HG03521 (cell line): Measurements from ENCODE around the gene PSEN1.

Source experiments
- ATAC-seq: cut with Tn5 transposase; IDR thresholded peaks from one replicate; pipeline ENCODE4 v1.9.1; 2021; ENCODE audit warnings: mild to moderate bottlenecking, moderate library complexity; ENCODE audit not compliant: unreplicated experiment

The PSEN1 gene

DNA sequence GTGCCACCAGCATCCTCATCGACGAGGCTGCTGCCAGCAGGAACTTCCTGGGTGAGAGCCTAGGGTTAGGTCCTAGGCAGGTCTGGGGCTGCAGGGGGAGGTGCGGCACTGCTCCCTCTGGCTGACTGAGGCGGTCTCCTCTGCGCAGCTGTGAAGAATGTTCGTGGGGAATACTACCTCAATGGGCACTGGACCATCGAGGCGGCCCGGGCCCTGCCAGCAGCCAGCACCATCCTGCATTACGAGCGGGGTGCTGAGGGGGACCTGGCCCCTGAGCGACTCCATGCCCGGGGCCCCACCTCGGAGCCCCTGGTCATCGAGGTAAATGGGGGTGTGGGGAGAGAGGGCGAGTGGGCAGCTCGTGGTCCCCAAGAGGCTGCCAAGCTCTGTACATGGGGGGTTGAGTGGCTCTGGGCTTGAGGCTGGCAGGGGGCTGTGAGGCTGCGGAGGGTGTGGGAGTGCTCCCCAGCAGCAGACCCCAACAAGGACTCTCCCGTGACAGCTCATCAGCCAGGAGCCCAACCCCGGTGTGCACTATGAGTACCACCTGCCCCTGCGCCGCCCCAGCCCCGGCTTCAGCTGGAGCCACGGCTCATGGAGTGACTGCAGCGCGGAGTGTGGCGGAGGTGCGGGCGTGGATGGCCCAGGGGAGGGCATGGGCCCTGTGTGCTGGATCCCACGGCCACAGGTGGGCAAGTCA lies 115.4 kb downstream of the PSEN1 start:
- ATAC-seq: no peak

DNA sequence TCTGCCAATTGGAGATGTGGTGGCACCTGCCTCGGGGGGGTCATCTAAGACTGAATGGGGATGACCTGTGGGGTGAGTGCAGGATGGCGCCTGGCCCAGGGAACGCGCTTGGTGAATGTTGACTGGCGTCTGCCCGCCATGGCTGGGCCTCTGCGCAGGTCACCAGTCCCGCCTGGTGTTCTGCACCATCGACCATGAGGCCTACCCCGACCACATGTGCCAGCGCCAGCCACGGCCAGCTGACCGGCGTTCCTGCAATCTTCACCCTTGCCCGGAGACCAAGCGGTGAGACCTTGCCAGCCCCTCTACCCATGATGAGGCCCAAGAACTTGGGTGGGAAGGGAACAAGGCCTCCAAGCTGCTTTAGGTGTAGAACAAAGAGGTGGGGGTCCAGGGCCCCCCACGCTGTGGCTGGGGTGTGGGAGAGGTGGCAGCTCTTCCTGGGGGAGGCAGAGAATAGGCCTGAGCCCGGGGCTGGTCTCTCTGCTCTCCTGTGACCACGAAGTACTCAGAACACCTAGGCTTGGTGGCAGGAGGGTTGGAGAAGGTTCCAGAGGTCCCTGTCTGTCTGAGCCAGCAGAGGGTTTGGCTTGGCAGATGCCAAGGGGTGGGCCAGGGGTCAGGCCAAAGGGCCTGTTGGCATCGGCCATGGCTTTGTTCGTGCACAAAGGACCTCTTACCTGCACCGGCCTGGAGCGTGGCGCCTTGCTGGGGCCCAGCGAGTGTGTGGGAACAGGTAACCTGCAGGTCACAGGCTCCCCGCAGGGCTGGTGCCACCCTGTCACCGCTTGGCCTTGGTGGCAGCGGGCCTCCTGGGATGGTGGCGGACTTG lies 116.4 kb downstream of the PSEN1 start:
- ATAC-seq: no peak

DNA sequence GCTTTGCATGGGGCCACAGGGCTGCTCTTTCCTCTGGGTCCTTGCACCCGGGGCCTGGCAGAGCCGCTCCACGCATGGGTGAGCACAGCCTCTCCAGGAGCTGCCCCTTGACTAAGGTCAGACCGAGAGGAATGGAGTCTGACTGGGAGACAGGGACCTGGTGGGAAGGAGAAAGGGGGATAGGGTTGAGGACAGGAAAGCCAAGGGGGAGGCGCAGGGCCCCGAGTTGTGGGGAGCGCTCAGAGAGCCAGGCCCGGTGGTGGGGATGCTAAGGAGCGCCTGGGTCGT lies 117.0 kb downstream of the PSEN1 start:
- ATAC-seq: no peak

DNA sequence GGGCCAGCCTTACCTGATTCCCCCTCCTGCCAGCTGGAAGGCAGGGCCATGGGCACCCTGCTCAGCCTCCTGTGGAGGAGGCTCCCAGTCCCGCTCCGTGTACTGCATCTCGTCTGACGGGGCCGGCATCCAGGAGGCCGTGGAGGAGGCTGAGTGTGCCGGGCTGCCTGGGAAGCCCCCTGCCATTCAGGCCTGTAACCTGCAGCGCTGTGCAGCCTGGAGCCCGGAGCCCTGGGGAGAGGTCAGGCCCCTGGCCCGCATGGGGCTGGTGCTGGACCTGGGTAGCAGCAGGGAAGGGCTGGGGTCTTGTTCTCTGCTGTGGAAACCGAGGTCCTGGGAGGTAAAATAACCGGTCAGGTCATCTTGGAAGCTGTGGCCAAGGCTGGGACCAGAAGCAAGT lies 117.4 kb downstream of the PSEN1 start:
- no peak for ATAC-seq

DNA sequence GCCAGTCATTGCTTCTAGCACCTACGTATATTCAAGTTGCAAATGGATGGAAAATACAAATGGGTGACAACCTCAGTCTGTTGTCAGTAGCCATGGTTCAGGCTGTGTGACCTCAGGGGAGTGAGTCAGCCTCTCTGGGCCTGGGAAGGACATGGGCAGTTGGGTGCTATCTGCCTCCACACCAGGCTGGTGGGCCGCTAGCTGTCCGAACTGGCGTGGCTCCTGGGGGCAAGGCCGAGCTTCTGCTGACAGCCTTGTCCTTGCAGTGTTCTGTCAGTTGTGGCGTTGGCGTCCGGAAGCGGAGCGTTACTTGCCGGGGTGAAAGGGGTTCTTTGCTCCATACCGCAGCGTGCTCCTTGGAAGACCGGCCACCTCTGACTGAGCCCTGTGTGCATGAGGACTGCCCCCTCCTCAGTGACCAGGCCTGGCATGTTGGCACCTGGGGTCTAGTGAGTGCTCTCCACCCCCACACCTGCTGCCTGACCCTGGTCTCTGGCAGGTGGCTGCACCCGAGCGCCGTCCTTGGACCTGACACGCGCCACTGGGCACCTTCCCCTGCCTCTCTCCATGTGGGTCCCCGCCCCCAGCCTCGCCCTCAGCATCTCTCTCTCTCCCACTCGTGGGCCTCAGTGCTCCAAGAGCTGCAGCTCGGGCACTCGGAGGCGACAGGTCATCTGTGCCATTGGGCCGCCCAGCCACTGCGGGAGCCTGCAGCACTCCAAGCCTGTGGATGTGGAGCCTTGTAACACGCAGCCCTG lies 118.1 kb downstream of the PSEN1 start:
- ATAC-seq: no peak

DNA sequence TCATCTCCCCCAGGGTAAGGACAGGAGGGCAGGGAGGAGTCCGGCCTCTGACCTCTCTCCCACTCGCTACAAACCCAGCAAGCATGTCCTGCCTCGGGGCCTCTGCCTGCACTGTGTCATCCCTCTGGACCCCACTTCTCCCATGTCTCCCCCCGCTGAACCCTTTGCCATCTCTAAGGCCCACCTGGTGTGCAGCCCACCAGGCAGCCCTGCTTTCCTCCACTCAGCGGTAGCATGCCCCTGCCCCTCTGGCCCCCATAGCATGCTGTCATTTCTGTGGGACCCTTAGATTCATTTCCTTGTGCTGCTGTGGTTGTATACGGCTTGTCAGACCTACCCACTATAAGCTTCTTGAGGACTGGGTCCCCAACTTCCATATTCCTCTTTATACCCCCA lies 118.7 kb downstream of the PSEN1 start:
- ATAC-seq: no peak

DNA sequence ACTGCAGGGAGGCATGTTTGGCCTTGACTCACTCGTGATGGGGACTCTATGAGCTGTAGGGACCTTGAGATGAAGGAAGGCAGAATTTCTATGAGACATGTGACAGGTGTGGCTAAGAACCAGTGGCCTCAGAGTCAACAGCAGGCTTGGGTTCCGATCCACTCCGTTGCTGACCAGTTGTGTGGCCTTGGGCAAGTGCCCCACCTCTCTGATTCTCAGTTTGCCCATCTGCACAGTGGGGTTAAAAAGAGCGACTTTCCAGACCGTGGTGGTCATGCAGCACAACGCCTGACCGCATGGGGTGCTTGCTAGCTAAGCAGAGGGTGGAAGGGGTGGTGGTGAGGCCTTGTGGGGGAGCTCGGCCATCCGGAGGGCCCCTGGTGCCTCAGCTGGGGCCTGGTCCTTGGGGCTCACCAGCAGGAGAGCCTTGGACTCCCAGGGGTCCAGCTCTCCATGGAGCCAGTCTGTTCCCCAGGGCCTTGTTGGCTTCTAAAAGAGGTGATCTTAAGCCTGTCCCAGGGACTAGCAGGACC lies 119.5 kb downstream of the PSEN1 start:
- ATAC-seq: no peak

DNA sequence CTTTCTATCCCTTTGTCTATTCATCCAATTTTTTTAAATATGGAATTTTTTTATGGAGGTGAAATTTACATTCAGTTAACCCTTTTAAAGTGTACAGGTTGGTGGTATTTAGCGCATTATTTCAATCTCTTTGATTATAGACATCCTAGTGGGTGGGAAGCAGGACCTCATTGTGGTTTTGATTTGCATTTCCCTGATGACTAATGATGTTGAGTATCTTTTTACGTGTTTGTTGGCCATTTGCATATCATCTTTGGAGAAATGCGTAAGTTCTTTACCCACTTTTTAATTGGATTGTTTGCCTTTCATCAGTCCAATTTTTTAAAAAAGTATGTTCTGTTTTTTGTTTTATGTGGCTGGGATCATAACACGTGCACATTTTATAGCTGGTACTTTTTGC lies 121.8 kb downstream of the PSEN1 start:
- ATAC-seq: no peak

DNA sequence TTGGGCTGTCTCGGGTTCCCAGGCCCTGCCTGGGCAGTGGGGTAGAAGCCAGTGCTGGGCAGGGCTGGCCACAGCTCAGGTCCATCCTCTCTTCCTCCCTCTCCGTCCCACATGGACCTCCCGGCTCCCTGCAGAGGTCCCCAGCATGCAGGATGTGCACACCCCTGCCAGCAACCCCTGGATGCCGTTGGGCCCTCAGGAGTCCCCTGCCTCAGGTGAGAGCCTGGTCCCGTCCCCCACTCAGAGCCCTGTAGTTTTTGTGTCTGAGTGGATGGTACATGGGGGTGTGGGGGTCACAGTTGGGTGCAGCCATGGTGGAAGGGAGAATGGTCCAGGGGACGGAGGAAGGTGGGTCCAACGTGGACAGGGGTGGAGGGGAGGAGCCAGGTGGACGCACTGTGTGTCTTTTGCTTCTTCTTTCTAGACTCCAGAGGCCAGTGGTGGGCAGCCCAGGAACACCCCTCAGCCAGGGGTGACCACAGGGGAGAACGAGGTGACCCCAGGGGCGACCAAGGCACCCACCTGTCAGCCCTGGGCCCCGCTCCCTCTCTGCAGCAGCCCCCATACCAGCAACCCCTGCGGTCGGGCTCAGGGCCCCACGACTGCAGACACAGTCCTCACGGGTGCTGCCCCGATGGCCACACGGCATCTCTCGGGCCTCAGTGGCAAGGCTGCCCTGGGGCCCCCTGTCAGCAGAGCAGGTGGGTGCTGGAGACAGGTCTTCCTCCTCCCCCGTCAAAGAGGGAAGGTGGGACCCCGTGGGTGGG lies 122.7 kb downstream of the PSEN1 start:
- no peak for ATAC-seq

DNA sequence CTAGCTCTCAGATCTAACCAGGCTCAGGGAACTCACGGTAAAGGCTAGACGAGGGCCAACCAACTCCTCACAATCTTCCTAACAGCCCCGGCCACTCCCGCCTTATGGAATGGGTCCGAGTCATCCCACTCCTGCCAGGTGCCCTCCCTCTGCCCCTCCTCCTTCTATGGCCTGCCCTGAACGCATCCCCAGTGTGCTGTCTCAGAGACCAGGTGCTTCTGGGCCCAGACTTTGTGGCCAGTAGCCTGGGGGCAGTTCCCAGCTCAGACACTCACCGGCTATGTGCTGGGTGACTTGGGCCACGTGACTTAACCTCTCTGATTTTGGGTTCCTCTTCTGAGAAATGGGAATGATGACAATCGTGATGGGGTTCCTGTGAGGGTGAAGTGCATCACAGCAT lies 123.5 kb downstream of the PSEN1 start:
- ATAC-seq: no peak

DNA sequence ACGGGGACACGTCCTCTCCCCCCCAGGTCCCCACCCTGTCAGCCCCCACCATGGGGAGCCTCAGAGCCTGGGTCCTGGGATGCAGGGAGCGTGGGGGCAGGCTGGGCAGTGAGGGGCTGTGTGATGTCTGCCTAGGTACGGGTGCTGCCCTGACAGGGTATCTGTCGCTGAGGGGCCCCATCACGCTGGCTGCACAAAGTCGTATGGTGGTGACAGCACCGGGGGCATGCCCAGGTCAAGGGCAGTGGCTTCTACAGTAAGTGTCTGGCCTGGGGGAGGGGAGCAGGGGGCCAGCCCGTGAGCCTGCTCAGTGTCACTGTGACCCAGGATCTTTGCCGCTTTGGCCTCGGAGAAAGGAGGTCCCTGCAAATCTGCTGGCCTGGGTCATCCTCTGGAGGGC lies 124.3 kb downstream of the PSEN1 start:
- no peak for ATAC-seq

DNA sequence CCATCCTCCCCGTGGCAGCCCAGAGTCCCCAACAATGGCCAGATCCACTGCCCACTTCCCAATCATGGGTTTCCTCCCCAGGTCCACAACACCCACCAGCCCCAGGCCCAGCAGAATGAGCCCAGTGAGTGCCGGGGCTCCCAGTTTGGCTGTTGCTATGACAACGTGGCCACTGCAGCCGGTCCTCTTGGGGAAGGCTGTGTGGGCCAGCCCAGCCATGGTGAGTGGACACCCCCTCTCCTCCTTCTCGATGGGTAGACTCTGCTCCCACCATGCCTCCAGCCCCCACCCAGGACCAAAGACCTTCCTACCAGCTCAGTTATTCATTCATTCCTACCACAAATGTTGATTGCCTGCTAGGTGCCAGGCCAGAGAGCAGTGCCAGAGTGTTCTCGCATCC lies 124.8 kb downstream of the PSEN1 start:
- ATAC-seq: no peak

DNA sequence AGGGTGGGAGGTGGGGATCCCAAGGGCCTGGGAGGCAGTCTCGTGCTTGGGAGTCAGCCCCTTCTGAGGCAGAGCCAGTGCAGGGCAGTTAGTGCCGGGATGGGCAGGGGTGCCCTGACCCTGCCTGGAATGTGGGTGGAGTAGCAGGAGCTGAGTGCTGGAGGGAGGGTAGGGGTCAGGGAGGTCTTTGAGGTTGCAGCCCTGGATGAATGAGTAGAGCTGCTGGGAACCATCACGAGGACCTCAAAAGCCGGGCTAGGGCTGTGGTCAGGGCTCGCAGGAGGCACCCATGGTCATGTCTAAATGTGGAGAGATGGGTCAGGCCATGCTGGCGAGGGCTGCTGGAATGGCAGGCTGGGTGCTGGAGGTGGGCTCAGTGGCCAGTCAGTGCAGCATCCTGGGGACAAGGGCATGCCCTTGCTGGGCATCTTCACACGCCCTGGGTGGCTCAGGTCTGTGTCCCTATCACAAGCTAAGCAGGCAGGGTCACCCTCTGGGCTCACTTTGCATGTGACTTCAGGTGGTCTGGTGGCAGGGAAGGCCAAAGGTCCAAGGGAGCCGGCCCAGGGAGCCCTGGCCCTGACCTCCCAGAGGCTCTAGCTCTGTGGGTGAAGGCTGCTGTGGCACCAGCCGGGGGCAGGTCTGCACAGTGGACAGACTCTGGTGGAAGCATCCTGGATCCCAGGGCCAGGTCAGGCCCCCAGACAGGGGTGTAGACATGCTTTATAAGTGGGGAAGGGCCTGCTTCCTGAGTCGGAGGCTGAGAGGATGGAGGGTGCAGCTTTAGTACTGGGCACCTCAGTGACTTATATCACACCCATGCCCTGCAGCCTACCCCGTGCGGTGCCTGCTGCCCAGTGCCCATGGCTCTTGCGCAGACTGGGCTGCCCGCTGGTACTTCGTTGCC lies 125.5 kb downstream of the PSEN1 start:
- no peak for ATAC-seq

DNA sequence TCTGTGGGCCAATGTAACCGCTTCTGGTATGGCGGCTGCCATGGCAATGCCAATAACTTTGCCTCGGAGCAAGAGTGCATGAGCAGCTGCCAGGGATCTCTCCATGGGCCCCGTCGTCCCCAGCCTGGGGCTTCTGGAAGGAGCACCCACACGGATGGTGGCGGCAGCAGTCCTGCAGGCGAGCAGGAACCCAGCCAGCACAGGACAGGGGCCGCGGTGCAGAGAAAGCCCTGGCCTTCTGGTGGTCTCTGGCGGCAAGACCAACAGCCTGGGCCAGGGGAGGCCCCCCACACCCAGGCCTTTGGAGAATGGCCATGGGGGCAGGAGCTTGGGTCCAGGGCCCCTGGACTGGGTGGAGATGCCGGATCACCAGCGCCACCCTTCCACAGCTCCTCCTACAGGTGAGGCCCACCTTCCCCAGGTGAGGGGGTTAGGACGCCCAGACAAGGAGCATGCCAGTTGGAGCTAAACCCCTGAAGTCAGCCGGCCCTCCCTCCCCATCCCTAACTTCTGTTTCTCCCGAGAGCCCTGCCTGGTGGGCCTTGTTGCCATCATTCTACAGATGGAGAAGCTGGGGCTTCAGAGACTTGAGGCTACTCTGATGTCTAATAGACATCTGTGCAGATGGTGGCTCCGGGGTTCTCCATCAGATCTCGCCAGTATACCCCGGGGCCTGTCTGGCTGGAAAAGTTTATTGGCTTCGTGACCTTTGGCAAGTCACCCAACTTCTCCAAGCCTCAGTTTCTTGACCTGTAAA lies 126.3 kb downstream of the PSEN1 start:
- ATAC-seq: no peak

DNA sequence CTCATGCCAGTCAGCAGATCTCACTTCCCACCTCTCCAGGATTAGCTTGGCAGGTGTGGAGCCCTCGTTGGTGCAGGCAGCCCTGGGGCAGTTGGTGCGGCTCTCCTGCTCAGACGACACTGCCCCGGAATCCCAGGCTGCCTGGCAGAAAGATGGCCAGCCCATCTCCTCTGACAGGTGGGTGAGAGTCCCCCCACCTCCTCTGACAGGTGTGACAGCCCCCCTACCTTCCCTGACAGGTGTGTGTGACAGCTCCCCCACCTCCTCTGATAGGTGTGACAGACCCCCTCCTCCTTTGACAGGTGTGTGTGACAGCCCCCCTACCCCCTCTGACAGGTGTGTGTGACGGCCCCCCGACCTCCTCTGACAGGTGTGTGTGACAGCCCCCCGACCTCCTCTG lies 127.3 kb downstream of the PSEN1 start:
- no peak for ATAC-seq

DNA sequence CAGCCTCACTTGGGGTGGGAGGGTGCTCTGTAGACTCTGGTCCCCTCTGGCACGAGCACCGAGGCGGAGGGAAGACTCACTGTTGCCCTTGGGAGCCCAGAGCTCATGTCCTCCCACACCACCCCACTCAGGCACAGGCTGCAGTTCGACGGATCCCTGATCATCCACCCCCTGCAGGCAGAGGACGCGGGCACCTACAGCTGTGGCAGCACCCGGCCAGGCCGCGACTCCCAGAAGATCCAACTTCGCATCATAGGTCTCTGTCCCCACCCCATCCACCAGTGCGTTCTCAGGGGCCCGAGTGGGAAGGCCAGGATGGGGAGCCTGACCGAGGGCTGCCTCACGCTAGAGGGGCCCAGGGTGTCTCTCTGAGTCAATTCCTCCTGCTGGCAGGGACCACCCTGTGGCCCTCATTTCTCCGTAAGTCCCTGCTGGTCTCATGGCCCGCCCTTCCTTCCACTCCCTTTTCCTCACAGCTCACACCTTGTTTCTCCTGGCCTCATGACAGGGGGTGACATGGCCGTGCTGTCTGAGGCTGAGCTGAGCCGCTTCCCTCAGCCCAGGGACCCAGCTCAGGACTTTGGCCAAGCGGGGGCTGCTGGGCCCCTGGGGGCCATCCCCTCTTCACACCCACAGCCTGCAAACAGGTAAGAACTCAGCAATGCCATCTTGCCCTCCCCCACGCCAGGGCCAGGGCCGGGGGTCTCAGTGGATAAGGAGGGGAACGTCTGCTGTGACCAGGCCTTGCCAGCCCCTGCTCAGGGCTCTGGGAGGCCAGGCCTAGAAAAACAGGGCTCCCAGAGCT lies 128.0 kb downstream of the PSEN1 start:
- no peak for ATAC-seq

DNA sequence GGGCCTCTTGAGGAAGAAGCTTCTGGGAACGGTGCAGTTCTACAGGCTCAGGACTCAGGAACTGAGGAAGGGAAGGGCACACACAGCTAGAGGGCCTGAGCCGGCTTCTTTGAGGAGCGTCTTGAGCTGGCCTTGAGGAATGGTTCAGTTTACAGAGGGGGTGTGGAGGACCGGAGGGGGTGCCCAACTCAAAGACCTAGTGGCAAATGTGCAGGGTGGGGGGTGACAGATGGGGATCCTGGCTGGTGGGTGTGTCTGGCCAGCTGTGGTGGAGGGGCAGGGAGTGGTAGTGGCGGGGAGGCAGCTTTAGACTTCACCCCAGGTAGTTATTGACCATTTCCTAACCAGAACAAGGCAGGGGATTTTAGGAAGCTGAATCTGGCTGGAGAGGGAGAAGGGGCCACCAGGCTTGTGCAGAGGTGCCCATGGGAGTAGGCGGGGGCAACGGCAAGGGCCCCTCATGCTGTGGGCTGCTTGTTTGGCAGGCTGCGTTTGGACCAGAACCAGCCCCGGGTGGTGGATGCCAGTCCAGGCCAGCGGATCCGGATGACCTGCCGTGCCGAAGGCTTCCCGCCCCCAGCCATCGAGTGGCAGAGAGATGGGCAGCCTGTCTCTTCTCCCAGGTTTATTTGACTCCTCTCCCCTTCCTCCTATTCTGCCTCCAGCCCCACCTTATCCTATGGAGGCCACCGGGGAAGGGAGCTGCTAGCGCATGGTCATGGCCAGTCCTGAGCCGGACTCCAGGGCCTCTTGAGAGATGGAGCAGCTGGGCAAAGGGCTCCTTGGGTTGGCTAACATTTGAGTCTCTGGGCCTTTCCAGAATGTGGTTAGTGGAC lies 128.8 kb downstream of the PSEN1 start:
- ATAC-seq: no peak

DNA sequence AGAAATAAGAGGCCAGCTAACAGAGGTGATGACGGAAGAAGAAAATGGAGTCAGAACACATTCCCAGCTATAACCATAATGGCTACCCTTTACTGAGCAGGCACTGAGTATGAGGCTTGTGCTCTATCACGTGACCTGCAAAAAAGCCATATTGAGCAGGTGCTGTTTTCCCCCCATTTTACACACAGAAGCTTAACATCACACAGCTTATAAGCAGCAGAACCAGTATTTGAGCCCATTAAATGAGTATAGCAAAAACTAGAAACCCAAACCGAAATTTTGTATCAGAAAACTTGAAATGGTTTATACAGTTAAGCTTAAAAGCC lies 129.4 kb downstream of the PSEN1 start:
- ATAC-seq: no peak
